Measurements from ENCODE around the gene LCE1B. TPM values are rescaled to one million over a fixed set of nuclear protein-coding genes. Genes with fewer than 3 reads are reported as not detected.

Gene LCE1B
- total RNA-seq, 1 donor from 2014 or later, result not detected

DNA sequence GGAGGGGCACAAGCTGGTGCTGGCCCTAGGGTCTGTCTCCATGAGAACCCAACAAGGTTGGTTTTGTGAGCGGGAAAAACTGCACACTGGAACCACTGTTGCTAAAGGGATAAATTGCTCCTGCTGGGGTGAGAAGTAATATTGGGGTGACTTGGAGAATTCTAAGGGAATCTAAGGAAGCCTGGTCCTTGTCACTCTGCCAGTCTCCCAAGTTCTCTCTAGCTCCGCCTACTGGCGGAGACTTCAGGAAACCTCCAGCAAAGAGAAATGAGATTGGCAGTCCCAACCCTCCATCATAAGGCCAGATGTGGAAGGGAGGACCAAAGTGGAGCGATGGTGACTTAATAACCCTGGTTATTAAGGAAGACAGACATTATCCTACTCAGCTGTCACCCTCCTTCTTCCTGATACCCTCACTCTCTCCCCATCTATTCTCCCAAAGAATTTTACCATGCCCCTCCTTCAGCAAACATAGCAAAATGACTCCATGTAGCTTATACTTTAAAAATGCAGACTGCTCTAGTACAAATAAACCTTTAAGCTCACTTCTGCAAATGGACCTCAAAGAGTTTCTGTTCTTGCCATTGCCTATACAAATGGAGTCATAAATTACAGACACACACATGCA lies 34.1 kb upstream of the LCE1B start:
- Mint-ChIP-seq H3K27ac (no peak overlapping the region), H3K27me3 (peaks cover 25% of the 10 kb centered on the region), H3K4me3 (no peak overlapping the region), H3K4me1 (no peaks in the 10 kb centered on the region), H3K36me3 (ENCODE audit: low read depth) (no peaks in the 10 kb centered on the region), H3K9me3 (no peaks in the 10 kb centered on the region)
- TF ChIP-seq, protein P1, sequence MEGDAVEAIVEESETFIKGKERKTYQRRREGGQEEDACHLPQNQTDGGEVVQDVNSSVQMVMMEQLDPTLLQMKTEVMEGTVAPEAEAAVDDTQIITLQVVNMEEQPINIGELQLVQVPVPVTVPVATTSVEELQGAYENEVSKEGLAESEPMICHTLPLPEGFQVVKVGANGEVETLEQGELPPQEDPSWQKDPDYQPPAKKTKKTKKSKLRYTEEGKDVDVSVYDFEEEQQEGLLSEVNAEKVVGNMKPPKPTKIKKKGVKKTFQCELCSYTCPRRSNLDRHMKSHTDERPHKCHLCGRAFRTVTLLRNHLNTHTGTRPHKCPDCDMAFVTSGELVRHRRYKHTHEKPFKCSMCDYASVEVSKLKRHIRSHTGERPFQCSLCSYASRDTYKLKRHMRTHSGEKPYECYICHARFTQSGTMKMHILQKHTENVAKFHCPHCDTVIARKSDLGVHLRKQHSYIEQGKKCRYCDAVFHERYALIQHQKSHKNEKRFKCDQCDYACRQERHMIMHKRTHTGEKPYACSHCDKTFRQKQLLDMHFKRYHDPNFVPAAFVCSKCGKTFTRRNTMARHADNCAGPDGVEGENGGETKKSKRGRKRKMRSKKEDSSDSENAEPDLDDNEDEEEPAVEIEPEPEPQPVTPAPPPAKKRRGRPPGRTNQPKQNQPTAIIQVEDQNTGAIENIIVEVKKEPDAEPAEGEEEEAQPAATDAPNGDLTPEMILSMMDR (IDR thresholded peaks at IDR 0.05), result no peak
- intact Hi-C loops (cut with micrococcal nuclease), result no loop called here
- ChIA-PET POLR2A (no interaction called here), CTCF (no interaction called here)
- ATAC-seq (ENCODE audit: low read depth), result no peak
- DNase-seq, result no peak

DNA sequence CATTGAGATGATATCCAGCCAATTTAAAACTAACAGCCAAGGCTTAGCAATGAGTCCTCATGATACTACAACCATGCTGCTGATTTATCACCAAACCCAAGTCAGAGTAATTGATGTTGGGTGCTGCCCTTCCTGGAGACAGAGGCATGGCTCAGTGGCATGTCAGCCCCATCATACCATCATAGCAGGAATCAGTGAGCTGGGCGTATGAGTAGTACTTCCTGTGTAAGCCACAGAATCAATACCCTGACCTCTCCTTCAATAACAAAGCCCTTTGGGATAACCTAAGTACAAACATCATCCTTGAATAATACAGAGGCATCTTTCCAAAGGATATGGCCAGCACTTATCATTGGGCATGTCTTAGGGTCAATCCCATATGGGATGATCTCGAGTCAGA lies 28.7 kb upstream of the LCE1B start:
- no peaks in the 10 kb centered on the region for H3K36me3 Mint-ChIP-seq (ENCODE audit: low read depth)
- ATAC-seq (ENCODE audit: low read depth), result no peak
- intact Hi-C loops (cut with micrococcal nuclease), result no loop called here

DNA sequence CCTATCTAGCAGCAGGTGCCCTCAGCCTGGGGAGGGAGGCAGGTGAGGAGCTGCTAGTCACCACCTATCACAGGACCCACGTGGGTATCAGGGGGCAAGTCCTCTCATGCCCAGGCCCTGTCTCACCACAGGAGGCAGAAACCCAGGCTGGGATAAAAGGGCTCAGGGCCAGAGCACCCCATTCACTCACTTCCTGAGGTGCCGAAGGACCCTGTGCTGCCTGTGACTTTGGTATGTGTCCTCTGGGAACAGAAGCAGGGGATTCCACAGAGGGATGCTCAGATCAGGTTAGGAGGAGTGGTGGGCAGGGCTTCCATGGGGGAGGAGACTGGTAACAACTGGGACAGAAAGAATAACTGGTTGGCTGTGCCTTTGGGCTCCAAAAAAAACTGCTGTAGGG lies 25.7 kb upstream of the LCE1B start, which contains the start of gene LCE1E:
Gene LCE1E, plus strand, starts transcription at position 181 of the 400 bp plus-strand sequence. CDS start 1,043 bp downstream, outside the sequence.
- ATAC-seq (ENCODE audit: low read depth), result no peak
- H3K36me3 Mint-ChIP-seq (ENCODE audit: low read depth), result no peaks in the 10 kb centered on the region
- ChIA-PET POLR2A (no interaction called here), CTCF (no interaction called here)
- intact Hi-C loops (cut with micrococcal nuclease), result no loop called here
- H3K9me3 Mint-ChIP-seq, result no peaks in the 10 kb centered on the region
- H3K4me3 Mint-ChIP-seq, result no peak within 1 kb of the TSS
- DNase-seq, result no peak
- peaks cover 26% of the 10 kb centered on the region for H3K27me3 Mint-ChIP-seq
- no peaks in the 10 kb centered on the region for H3K4me1 Mint-ChIP-seq
- H3K27ac Mint-ChIP-seq, result no peak within 1 kb of the TSS
- TF ChIP-seq, protein P1 (IDR thresholded peaks at IDR 0.05), result no peak

More for the DNA sequence above, 28.7 kb upstream of the LCE1B start:
- ChIA-PET CTCF (no interaction called here), POLR2A (no interaction called here)
- H3K27me3 Mint-ChIP-seq, result peaks cover 29% of the 10 kb centered on the region
- H3K9me3 Mint-ChIP-seq, result no peaks in the 10 kb centered on the region
- H3K27ac Mint-ChIP-seq, result no peak overlapping the region
- TF ChIP-seq, protein P1 (IDR thresholded peaks at IDR 0.05), result no peak
- no peak overlapping the region for H3K4me3 Mint-ChIP-seq
- no peak for DNase-seq
- H3K4me1 Mint-ChIP-seq, result no peaks in the 10 kb centered on the region

DNA sequence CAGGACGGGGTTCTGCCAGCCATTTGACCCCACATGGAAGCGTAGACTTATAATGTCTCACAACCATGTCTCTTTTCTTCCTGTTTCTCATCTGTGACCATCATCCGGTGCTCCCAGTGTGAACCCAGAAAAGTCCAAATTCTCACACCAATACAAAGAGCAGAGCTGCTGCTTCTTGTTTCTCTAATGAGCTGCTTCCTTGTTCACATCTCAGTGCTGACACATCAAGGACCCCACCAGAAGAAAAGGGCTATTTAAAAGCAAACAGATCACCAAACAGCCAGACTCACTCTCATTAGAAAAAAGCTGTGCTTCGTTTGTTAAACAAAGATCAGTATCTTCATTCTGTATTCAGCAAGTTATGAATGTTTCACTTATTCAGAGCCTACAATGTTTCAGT lies 16.1 kb upstream of the LCE1B start:
- CTCF ChIA-PET, result no interaction called here

DNA sequence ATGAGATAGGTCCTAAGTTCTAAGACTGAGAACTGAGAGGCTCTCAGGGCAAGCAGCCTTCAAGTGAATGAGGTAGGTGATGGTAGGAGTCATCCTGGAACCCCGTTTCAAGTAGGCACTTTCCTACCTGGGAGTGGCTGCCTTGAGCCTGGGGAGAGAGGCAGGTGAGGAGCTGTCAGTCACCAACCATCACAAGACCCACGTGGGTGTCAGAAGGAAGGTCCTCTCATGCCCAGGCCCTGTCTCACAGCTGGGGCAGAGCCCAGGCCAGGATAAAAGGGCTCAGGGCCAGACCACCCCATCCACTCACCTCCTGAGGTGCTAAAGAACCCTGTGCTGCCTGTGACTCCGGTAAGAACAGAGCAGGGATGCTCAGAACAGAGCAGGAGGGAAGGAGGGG lies 15.3 kb upstream of the LCE1B start, which contains the start of gene LCE1D:
Gene LCE1D, plus strand, starts transcription at position 301 of the 400 bp plus-strand sequence. CDS start 1,074 bp downstream, outside the sequence.
- ChIA-PET POLR2A (no interaction called here), CTCF (no interaction called here)
- intact Hi-C loops (cut with micrococcal nuclease), result no loop called here
- TF ChIP-seq, protein P1 (IDR thresholded peaks at IDR 0.05), result no peak
- no peak for DNase-seq
- no peak for ATAC-seq (ENCODE audit: low read depth)
- H3K36me3 Mint-ChIP-seq (ENCODE audit: low read depth), result no peaks in the 10 kb centered on the region
- no peaks in the 10 kb centered on the region for H3K9me3 Mint-ChIP-seq
- no peak within 1 kb of the TSS for H3K4me3 Mint-ChIP-seq
- H3K27ac Mint-ChIP-seq, result no peak within 1 kb of the TSS
- H3K4me1 Mint-ChIP-seq, result no peaks in the 10 kb centered on the region
- H3K27me3 Mint-ChIP-seq, result peaks cover 6% of the 10 kb centered on the region

More for the DNA sequence above, 16.1 kb upstream of the LCE1B start:
- TF ChIP-seq, protein P1 (IDR thresholded peaks at IDR 0.05), result no peak
- no peak overlapping the region for H3K27ac Mint-ChIP-seq
- no peaks in the 10 kb centered on the region for H3K9me3 Mint-ChIP-seq
- H3K27me3 Mint-ChIP-seq, result peaks cover 6% of the 10 kb centered on the region
- ATAC-seq (ENCODE audit: low read depth) (no peak), DNase-seq (no peak)
- H3K36me3 Mint-ChIP-seq (ENCODE audit: low read depth), result no peaks in the 10 kb centered on the region
- H3K4me3 Mint-ChIP-seq, result no peak overlapping the region
- POLR2A ChIA-PET, result no interaction called here
- no peaks in the 10 kb centered on the region for H3K4me1 Mint-ChIP-seq
- intact Hi-C loops (cut with micrococcal nuclease), result no loop called here

Data from activated B cell treated with CpG ODN at 0.5 μM for 24 hours (primary cell).